Pancreas (tissue), 10 donors: Measurements from ENCODE around the gene AURKB. TPM values are rescaled to one million over a fixed set of nuclear protein-coding genes. Genes with fewer than 3 reads are reported as not detected.
"Not testable (repeated sequence)": the region's sequence is repeated elsewhere in the genome, so short reads cannot be mapped to it uniquely, and the experiment has no call there.

Experiments
- ATAC-seq, 4 donors: fragments of 200-7000 bp; cut with Tn5 transposase; one replicate each; pipeline versions ENCODE4 v1.8.0 to v1.9.1; 2020; ENCODE audit warnings: mild to moderate bottlenecking in 4 of 4, moderate library complexity in 4 of 4
- DNase-seq, 6 donors: peaks; one replicate each; pipeline ENCODE4 v3.0.0-alpha.2; 2020
- FAIRE-seq: peaks from 2 replicates; lab custom pipeline; 2012; peaks lifted over from hg19 to GRCh38; lab: Jason Lieb, UNC
- H3K27ac ChIP-seq, 4 donors: fragments of 200-600 bp; sonication (generic); 1 replicate in 3 of 4; 2 replicates in 1 of 4; pipeline versions ENCODE4 v1.5.0 to v1.8.0; 2020
- H3K27me3 ChIP-seq, 4 donors: fragments of 200-600 bp; one replicate each; pipeline ENCODE4 v1.8.0; 2021
- H3K36me3 ChIP-seq, 3 donors: fragments of 200-600 bp; sonication (generic) in 1 of 3; one replicate each; pipeline versions ENCODE4 v1.5.0 to v1.8.0; 2020 to 2021
- H3K4me1 ChIP-seq, 3 donors: fragments of 200-600 bp; one replicate each; pipeline ENCODE4 v1.8.0; 2021
- H3K4me3 ChIP-seq, 4 donors: fragments of 200-600 bp; sonication (generic) in 2 of 4; one replicate each; pipeline versions ENCODE4 v1.5.0 to v1.8.0; 2020 to 2021
- H3K9me3 ChIP-seq, 4 donors: fragments of 200-600 bp; one replicate each; pipeline ENCODE4 v1.8.0; 2021
- CTCF ChIP-seq, 4 donors: fragments of 200-600 bp; sonication (generic) in 3 of 4; IDR thresholded peaks; one replicate each; pipeline versions ENCODE4 v1.5.0 to v1.8.0; 2021; ENCODE audit warnings: antibody characterized with exemption in 4 of 4
- WGBS, 2 donors: extraction: QIAGEN DNeasy Blood & Tissue Kit; methylation state at CpG; one replicate each; pipeline ENCODE4 v1.1.7; 2013; 5-methylcytosine and 5-hydroxymethylcytosine counted together
- intact Hi-C, 3 donors: fragments of 100-400 bp; cut with DNase I; formaldehyde crosslinking; loops; one replicate each; pipeline versions ENCODE4 v1.11.1 to v1.14.2; 2022
- polyA plus RNA-seq, 2 donors: library from polyadenylated mRNA; stranded (reverse); fragments of 200-250 nt; gene quantifications; one replicate each; pipeline ENCODE4 v1.2.3, GENCODE V29; 2013
- total RNA-seq, 6 donors: library from RNA; stranded (reverse); fragmentation: NEBNext Ultra II Directional in 4 of 6; extraction: Animal tissue kit (Norgen Biotek cat#: 25700) in 4 of 6; gene quantifications; one replicate each; pipeline versions ENCODE4 v1.2.1 to v1.2.4, GENCODE V29; 2021 to 2023
- donor health status: healthy with polysubstance abuse.
- donor health status: DM: no; HTN: no; CAD: no; lungs with moderate emphysema.
- donor health status: DM: no; HTN: no; CAD: no.
- donor health status: control.
- donor health status: control.
- donor health status: Bipolar disorder and iron deficiency.
- donor health status: DM: yes; HTN: yes; CAD: no.
- donor health status: DM: no; HTN: no; CAD: no.
- donor health status: DM: no; HTN: no; CAD: no.
- donor health status: DM: yes; HTN: yes; CAD: no.

AURKB gene
- total and polyA plus RNA-seq, 8 donors, result 0.40 to 2.0 (median 0.72) TPM; not detected in 3

GRCh38 chr17:8222630-8223355 lies 12.4 kb upstream of the AURKB start:
- Histone ChIP-seq H3K27ac (peak overlapping the region; percentile 89 to 97 (median 95)), H3K27me3 (no peaks in the 10 kb centered on the region), H3K4me1 (peaks cover 7 to 16% (median 10%) of the 10 kb centered on the region in 3 donors), H3K9me3 (no peaks in the 10 kb centered on the region), H3K4me3 (peak overlapping the region; percentile 38 to 63 (median 47)), H3K36me3 (peaks cover 0 to 4% (median 0%) of the 10 kb centered on the region in 3 donors)
- ATAC-seq (peak; percentile 54 to 72 (median 67)), DNase-seq (peak; percentile 92 to 98 (median 96)), FAIRE-seq (no peak)
- no peak for TF ChIP-seq CTCF (IDR thresholded peaks at IDR 0.05)
- 0 to 1% methylated on average over 49 of the region's 49 CpGs for WGBS, 2 donors
- intact Hi-C loops, result loop anchor here in 2 of 3 donors (2.0 to 5.0 kb wide), 2 partner anchors 35 to 36 kb away; no protein-coding TSS in a partner anchor

GRCh38 chr17:8222380-8222629 lies 11.9 kb upstream of the AURKB start:
- peak overlapping the region; percentile 89 to 97 (median 95) for H3K27ac ChIP-seq
- no peaks in the 10 kb centered on the region for H3K9me3 ChIP-seq
- WGBS, 2 donors, result 0 to 1% methylated on average over 9 of the region's 9 CpGs
- DNase-seq (no peak), ATAC-seq (peak in 1 of 4 donors; percentile 2), FAIRE-seq (no peak)
- no peak for TF ChIP-seq CTCF (IDR thresholded peaks at IDR 0.05)
- H3K4me3 ChIP-seq, result peak overlapping the region; percentile 38 to 63 (median 47)
- peaks cover 7 to 16% (median 10%) of the 10 kb centered on the region in 3 donors for H3K4me1 ChIP-seq
- intact Hi-C loops, result loop anchor here in 2 of 3 donors (2.0 to 5.0 kb wide), 2 partner anchors 35 to 36 kb away; no protein-coding TSS in a partner anchor
- H3K36me3 ChIP-seq, result no peaks in the 10 kb centered on the region
- H3K27me3 ChIP-seq, result no peaks in the 10 kb centered on the region

- Histone ChIP-seq H3K27ac (peak overlapping the region; percentile 89 to 97 (median 95)), H3K36me3 (no peaks in the 10 kb centered on the region), H3K4me3 (peak overlapping the region; percentile 38 to 63 (median 47)), H3K27me3 (no peaks in the 10 kb centered on the region), H3K9me3 (no peaks in the 10 kb centered on the region), H3K4me1 (peaks cover 7 to 16% (median 10%) of the 10 kb centered on the region in 3 donors)
- DNase-seq (peak; percentile 80 to 92 (median 82)), FAIRE-seq (no peak), ATAC-seq (peak; percentile 62 to 75 (median 64))
- TF ChIP-seq CTCF (IDR thresholded peaks at IDR 0.05), result no peak
- intact Hi-C loops, result loop anchor here in 2 of 3 donors (2.0 to 5.0 kb wide), 2 partner anchors 35 kb away; no protein-coding TSS in a partner anchor
- 1% methylated on average over 40 of the region's 40 CpGs for WGBS, 2 donors
These were observed 11.4 kb upstream of the AURKB start for GRCh38 chr17:8221663-8222379.

- DNase-seq, result peak; percentile 83 to 94 (median 88)
- intact Hi-C loops, result loop anchor here in 1 of 3 donors (5.0 kb wide), 1 partner anchor 34 kb away; no protein-coding TSS in a partner anchor
- Histone ChIP-seq H3K4me3 (peak overlapping the region; percentile 16 to 63 (median 35)), H3K4me1 (peaks cover 7 to 16% (median 10%) of the 10 kb centered on the region in 3 donors), H3K27ac (peak overlapping the region; percentile 89 to 97 (median 95)), H3K36me3 (no peaks in the 10 kb centered on the region), H3K27me3 (no peaks in the 10 kb centered on the region), H3K9me3 (no peaks in the 10 kb centered on the region)
- peak; percentile 65 to 81 (median 70) for ATAC-seq
- TF ChIP-seq CTCF (IDR thresholded peaks at IDR 0.05), result no peak
- FAIRE-seq, result no peak
- WGBS, 2 donors, result 0 to 1% methylated on average over 45 of the region's 45 CpGs
These were observed 10.6 kb upstream of the AURKB start for GRCh38 chr17:8220783-8221662.

GRCh38 chr17:8214000-8214399 lies 3.6 kb upstream of the AURKB start:
- H3K27me3 ChIP-seq, FAIRE-seq, H3K36me3 ChIP-seq, H3K4me1 ChIP-seq, H3K9me3 ChIP-seq, H3K27ac ChIP-seq, ATAC-seq, intact Hi-C loops, H3K4me3 ChIP-seq, DNase-seq: not testable (repeated sequence)
- 82 to 85% methylated on average over 15 of the region's 15 CpGs for WGBS, 2 donors
